K562 (cell line): ENCODE measurements around the gene VDR. TPM values are rescaled to one million over a fixed set of nuclear protein-coding genes. Genes with fewer than 3 reads are reported as not detected.

Experiments
- BACH1 ChIP-seq: fragments of 200-800 bp; sonication (Bioruptor generic); IDR thresholded peaks from 2 replicates; pipeline ENCODE4 v1.6.1; 2016; ENCODE audit warnings: missing genetic modification characterization, missing compliant biosample characterization
- CTBP1 ChIP-seq: fragments of 450-650 bp; IDR thresholded peaks from 2 replicates; pipeline ENCODE4 v1.6.1; 2016; ENCODE audit warnings: borderline replicate concordance
- ELK3 ChIP-seq: fragments of 450-650 bp; formaldehyde crosslinking; IDR thresholded peaks from 2 replicates; pipeline ENCODE4 v1.4.0; 2020; ENCODE audit warnings: mild to moderate bottlenecking
- ESRRA ChIP-seq: fragments of 450-650 bp; IDR thresholded peaks from 2 replicates; pipeline ENCODE4 v1.6.1; 2014; ENCODE audit warnings: low read depth, mild to moderate bottlenecking, moderate library complexity, borderline replicate concordance
- GATAD2B ChIP-seq: fragments of 450-650 bp; IDR thresholded peaks from 2 replicates; pipeline ENCODE4 v1.6.1; 2017; ENCODE audit warnings: mild to moderate bottlenecking, borderline replicate concordance
- GMEB1 ChIP-seq: fragments of 250-450 bp; sonication (Bioruptor Pico); IDR thresholded peaks from 2 replicates; pipeline ENCODE4 v1.4.0; 2020; ENCODE audit warnings: mild to moderate bottlenecking
- HDAC1 ChIP-seq, 2 experiments: fragments of 450-650 bp; IDR thresholded peaks; 2 replicates each; pipeline ENCODE4 v1.6.1; 2016 to 2017; ENCODE audit warnings: inconsistent platforms in 1 of 2, mild to moderate bottlenecking in 1 of 2, moderate library complexity in 1 of 2
- MEF2D ChIP-seq: conservative IDR thresholded peaks from 2 replicates; pipeline ENCODE4 v1.6.1; 2016; ENCODE audit warnings: low read depth, missing genetic modification characterization, missing compliant biosample characterization
- MNT ChIP-seq, 2 experiments: fragments of 450-650 bp; conservative IDR thresholded peaks; 2 replicates each; pipeline ENCODE4 v1.6.1; 2017; ENCODE audit warnings: mild to moderate bottlenecking in 2 of 2, moderate library complexity in 2 of 2
- MTA3 ChIP-seq: fragments of 450-650 bp; formaldehyde crosslinking; IDR thresholded peaks from 2 replicates; pipeline ENCODE4 v1.6.1; 2017; ENCODE audit warnings: mild to moderate bottlenecking, borderline replicate concordance
- RBM22 ChIP-seq: fragments of 200-400 bp; formaldehyde crosslinking; IDR thresholded peaks from 2 replicates; pipeline ENCODE4 v1.6.1; 2018; ENCODE audit warnings: low read length, low read depth; ENCODE audit not compliant: poor library complexity, severe bottlenecking
- SOX6 ChIP-seq: fragments of 450-650 bp; IDR thresholded peaks from 2 replicates; pipeline ENCODE4 v1.6.1; 2014; ENCODE audit warnings: mild to moderate bottlenecking
- TRIM28 ChIP-seq: fragments of 450-650 bp; IDR thresholded peaks from 2 replicates; pipeline ENCODE4 v1.6.1; 2017
- ZBTB8A ChIP-seq: fragments of 450-650 bp; IDR thresholded peaks from 2 replicates; pipeline ENCODE4 v1.6.1; 2018; ENCODE audit warnings: mild to moderate bottlenecking, moderate library complexity; ENCODE audit not compliant: partially characterized antibody
- ZKSCAN3 ChIP-seq: fragments of 250-450 bp; sonication (Bioruptor Pico); IDR thresholded peaks from 2 replicates; pipeline ENCODE4 v1.4.0; 2020
- ZNF407 ChIP-seq: fragments of 450-650 bp; IDR thresholded peaks from 2 replicates; pipeline ENCODE4 v1.6.1; 2016; ENCODE audit warnings: low read depth
- polyA plus RNA-seq, 8 experiments: library from polyadenylated mRNA; depleted of rRNA in 4 of 8; stranded (reverse) in 5 of 8; unstranded in 3 of 8; fragments of >200 nt; fragmentation: Nextera tagmentation in 2 of 8; fragmentation: Illumina TruSeq in 1 of 8; extraction: Ambion mirVana in 2 of 8; extraction: Trizol in 1 of 8; gene quantifications; 2 replicates each; pipeline versions ENCODE4 v1.2.1 to v1.2.3, GENCODE V29; 2011 to 2014; ENCODE audit warnings: inconsistent platforms in 1 of 8, missing spikeins in 1 of 8
- total RNA-seq, 7 experiments: library from RNA; depleted of rRNA in 6 of 7; stranded (reverse); fragments of >200 nt in 6 of 7; fragmentation: Illumina TruSeq in 2 of 7; extraction: Trizol in 2 of 7; gene quantifications; 2 replicates each; pipeline versions ENCODE4 v1.2.1 to v1.2.3, GENCODE V29; 2011 to 2021; ENCODE audit warnings: low replicate concordance in 1 of 7

The VDR gene
- total and polyA plus RNA-seq, 9 of the 15 experiments (the other 6 are each of a cell fraction or from before 2014, with no cell fraction given) = 0.61 to 4.8 (median 2.0) TPM

- TF ChIP-seq GMEB1 = no peak; the same call in 1 of the 2 replicates
- TF ChIP-seq HDAC1 (IDR thresholded peaks at IDR 0.05) = peak in 1 of 2 experiments; percentile 54; a peak in 2 of 4 replicates
- peak; percentile 54 to 61; a peak in 3 of 4 replicates for TF ChIP-seq MNT (conservative IDR thresholded peaks at IDR 0.05)
- peak; percentile 66; the same call in 1 of the 2 replicates for TF ChIP-seq GATAD2B
- no peak for TF ChIP-seq RBM22
- TF ChIP-seq ZNF407 = no peak
- TF ChIP-seq ZKSCAN3 (CRISPR knock-in tag) = no peak
- TF ChIP-seq ELK3 (CRISPR knock-in tag) = no peak
- TF ChIP-seq SOX6 = peak; percentile 22; the same call in 1 of the 2 replicates
- no peak for TF ChIP-seq TRIM28
- peak; percentile 95 for TF ChIP-seq MEF2D
- peak; percentile 52; the same call in 1 of the 2 replicates for TF ChIP-seq MTA3
- no peak for TF ChIP-seq BACH1 (tag)
- TF ChIP-seq CTBP1 = peak; percentile 77
- no peak for TF ChIP-seq ESRRA
- TF ChIP-seq ZBTB8A = no peak
Observed at GRCh38 chr12:47812797-47813510, 91.8 kb downstream of the VDR start (continued).
